Activated effector memory CD4-positive, alpha-beta T cell treated with anti-CD3 and anti-CD28 coated beads, Interleukin-2, amount 50 U/mL, for 16 hours (primary cell): ENCODE results near the gene CNTN1.

Experiments used
- DNase-seq: peaks from one replicate; pipeline ENCODE4 v3.0.0-alpha.2; 2020

Gene CNTN1

GRCh38 chr12:40864891-40865290, 172.7 kb downstream of the CNTN1 start:
- no peak for DNase-seq

- DNase-seq: no peak
Measured at GRCh38 chr12:40870981-40871380, 178.7 kb downstream of the CNTN1 start.

GRCh38 chr12:40874868-40875267, 182.6 kb downstream of the CNTN1 start:
- no peak for DNase-seq

GRCh38 chr12:40889329-40889728, 197.1 kb downstream of the CNTN1 start:
- no peak for DNase-seq

- DNase-seq: no peak
Measured at GRCh38 chr12:40892528-40892927, 200.3 kb downstream of the CNTN1 start.

- no peak for DNase-seq
Measured at GRCh38 chr12:40898505-40898904, 206.3 kb downstream of the CNTN1 start.

- DNase-seq: no peak
Measured at GRCh38 chr12:40903040-40903439, 210.8 kb downstream of the CNTN1 start.

- no peak for DNase-seq
Measured at GRCh38 chr12:40907115-40907527, 214.9 kb downstream of the CNTN1 start.

GRCh38 chr12:40911676-40912075, 219.4 kb downstream of the CNTN1 start:
- no peak for DNase-seq

- DNase-seq: no peak
Measured at GRCh38 chr12:40915172-40915571, 222.9 kb downstream of the CNTN1 start.

- DNase-seq: no peak
Measured at GRCh38 chr12:40917561-40917960, 225.3 kb downstream of the CNTN1 start.

- no peak for DNase-seq
Measured at GRCh38 chr12:40921563-40922163, 229.4 kb downstream of the CNTN1 start.

- no peak for DNase-seq
Measured at GRCh38 chr12:40937891-40938290, 245.7 kb downstream of the CNTN1 start.

- DNase-seq: no peak
Measured at GRCh38 chr12:40942326-40942725, 250.1 kb downstream of the CNTN1 start.

- DNase-seq: no peak
Measured at GRCh38 chr12:40945772-40946171, 253.5 kb downstream of the CNTN1 start.

- DNase-seq: no peak
Measured at GRCh38 chr12:40946612-40947194, 254.5 kb downstream of the CNTN1 start.

- no peak for DNase-seq
Measured at GRCh38 chr12:40947797-40948196, 255.6 kb downstream of the CNTN1 start.

GRCh38 chr12:40953076-40953475, 260.8 kb downstream of the CNTN1 start:
- DNase-seq: no peak

- DNase-seq: no peak
Measured at GRCh38 chr12:40957417-40957816, 265.2 kb downstream of the CNTN1 start.

- DNase-seq: no peak
Measured at GRCh38 chr12:40959041-40959440, 266.8 kb downstream of the CNTN1 start.

GRCh38 chr12:40963751-40964150, 271.5 kb downstream of the CNTN1 start:
- DNase-seq: no peak

- no peak for DNase-seq
Measured at GRCh38 chr12:40969796-40970195, 277.6 kb downstream of the CNTN1 start.

- DNase-seq: no peak
Measured at GRCh38 chr12:40970320-40970907, 278.2 kb downstream of the CNTN1 start.

- DNase-seq: no peak
Measured at GRCh38 chr12:40971911-40972310, 279.7 kb downstream of the CNTN1 start.

- no peak for DNase-seq
Measured at GRCh38 chr12:40976546-40976945, 284.3 kb downstream of the CNTN1 start.
